ENCODE data around the gene NAGA.

DNA sequence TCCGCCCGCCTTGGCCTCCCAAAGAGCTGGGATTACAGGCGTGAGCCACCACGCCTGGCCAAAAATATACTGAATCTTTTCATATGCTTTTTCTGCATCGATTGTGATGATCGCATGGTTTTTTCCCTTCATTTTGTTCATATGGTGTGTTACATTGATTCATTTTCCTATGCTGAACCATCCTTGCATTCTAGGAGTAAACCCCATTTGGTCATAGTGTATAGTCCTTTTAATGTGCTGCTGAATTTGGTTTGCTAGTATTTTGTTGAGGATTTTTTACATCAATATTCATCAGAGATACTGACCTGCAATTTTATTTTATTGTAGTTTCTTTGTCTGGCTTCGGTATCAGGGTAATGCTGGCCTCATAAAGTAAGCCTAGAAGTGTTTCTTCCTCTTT, 59.8 kb downstream of the NAGA start:
- no peak for TF ChIP-seq CTCF (IDR thresholded peaks at IDR 0.05)
- no peak for TF ChIP-seq POLR2A (IDR thresholded peaks at IDR 0.05)
